ENCODE data around the gene SPATA31C1.

GRCh38 chr9:87891754-87892153, 26.0 kb upstream of the SPATA31C1 start:
- TF ChIP-seq EP300 (IDR thresholded peaks at IDR 0.05), result no peak
- TF ChIP-seq POLR2A (IDR thresholded peaks at IDR 0.05), result no peak
- no peak for TF ChIP-seq CTCF (IDR thresholded peaks at IDR 0.05)
- no peak for TF ChIP-seq POLR2AphosphoS5 (IDR thresholded peaks at IDR 0.05)
